Stimulated activated CD8-positive, alpha-beta memory T cell treated with anti-CD3 and anti-CD28 coated beads, Interleukin-12 subunit alpha, Interleukin-12 subunit beta, amount 100 ng/mL, for 4 hours (primary cell): ENCODE data around the gene GRIK2.

Experiments
- DNase-seq: peaks from one replicate; pipeline ENCODE4 v3.0.0-alpha.2; 2020; ENCODE audit warnings: low read depth

Gene GRIK2

DNA sequence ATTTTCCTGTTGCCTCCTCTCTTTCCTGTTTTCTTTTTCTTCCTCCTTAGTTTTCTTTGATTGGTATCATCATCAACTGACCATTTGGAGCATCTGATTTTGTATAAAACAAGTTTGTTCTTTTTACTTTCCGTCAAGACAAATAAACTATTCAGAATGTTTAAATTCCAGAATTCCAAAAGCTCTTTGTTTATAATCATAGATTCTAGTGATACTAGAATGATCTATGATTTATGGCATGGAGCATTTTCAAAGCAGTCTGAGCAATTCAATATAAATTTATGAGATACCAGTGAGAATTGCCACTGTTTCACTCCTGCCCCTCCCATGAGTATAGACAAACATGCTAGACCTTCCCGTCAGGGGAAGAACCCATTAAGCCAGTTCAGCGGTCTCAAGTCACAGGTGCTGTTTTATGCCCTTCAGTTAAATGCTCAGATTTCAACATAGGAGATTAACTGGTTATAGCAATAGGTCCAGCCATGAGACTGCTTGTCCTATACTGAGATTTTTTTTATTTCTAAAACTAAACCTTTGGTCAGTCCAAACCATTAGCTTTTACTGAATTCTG lies 60.7 kb downstream of the GRIK2 start:
- no peak for DNase-seq

DNA sequence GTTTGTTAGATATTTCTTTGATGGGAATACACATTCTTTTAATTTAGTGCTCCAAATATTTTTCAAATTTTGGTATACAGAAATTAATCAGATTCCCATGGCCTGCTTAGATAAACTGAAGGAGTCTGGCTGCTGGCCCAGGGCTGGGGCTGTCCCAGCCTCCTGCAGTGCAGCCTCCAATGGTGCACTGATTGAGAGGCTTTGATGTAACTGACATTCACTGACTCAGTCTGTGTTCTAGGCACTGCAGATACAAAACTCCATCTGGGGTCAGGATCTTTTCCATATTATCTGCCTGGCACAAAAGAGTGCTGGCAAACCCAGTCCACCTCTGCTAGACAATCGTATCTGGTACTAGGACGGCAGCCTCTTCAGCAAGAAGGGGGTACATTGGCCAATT lies 64.8 kb downstream of the GRIK2 start:
- no peak for DNase-seq

DNA sequence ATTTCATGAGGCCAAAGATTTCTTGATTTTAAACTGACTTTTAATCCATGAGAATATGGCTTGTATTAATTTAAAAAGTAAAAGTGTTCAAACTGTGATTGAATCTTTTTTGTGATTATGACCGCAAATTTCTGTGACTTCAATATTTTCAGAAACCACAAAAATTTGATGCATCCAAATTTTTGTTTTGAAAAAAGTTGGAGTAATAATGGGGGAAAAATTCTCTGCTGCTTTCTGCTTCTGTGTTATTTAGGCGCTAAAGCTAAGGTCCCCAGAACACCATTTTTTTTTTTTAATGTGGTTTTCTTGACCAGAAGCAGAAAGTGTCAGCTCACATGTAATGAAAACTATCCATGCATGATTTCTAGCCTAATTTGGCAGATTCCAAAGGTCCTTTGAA lies 65.3 kb downstream of the GRIK2 start:
- DNase-seq = no peak

DNA sequence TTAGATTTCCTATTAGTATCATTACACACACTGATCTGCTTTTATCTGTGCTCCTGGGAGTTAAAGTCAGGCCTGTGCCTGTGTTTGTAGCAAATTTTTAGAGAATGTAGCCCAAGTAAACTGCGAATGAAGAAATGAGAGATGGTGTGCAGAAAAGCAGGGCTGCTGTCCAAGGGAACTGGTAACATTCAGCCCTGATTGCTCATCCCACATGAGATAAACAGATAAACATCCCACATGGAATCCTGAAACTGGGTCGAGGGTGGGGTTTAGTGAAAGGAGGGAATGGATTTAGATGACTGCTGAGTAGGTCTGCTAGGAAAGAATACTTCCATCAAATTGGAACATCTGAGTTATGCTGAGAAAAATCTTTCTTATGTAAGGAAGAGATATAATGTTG lies 69.1 kb downstream of the GRIK2 start:
- no peak for DNase-seq

DNA sequence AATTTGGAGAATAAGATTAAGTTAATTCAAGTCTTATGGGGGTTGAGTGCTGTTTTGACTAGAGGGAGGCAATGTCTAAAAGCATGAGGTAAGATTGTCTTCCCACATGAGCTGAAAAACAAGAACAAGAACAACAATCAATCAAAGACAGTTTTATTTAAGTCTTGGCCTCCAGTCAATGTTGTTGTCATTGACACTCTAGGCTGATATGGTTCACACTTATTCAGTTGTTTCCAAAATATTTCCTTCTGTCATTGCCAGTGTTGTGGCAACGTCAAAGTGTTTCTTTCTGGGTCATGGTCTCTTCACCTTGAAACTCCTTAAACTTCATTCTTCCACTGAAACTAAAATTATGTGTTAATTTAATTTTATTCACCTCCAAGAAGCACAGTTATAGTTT lies 72.4 kb downstream of the GRIK2 start:
- no peak for DNase-seq

DNA sequence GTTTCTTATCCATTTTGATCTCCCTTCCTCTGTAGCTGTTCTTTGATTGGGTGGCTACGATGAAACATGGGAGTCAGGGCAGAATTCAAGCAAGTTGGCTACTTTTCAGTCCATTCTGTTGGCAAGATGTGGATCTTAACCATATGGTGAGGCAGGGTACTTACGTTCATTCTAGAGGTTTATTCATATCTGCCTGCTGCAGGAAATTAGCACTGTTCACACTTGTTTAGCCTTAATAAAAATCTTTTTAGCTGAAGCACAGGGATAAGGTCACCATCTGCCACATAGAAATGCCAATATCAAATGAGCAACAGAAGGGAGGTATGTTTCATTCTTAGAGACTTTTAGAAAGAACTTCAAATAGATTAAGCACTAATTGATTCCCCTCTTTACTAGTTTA lies 83.9 kb downstream of the GRIK2 start:
- DNase-seq = no peak

DNA sequence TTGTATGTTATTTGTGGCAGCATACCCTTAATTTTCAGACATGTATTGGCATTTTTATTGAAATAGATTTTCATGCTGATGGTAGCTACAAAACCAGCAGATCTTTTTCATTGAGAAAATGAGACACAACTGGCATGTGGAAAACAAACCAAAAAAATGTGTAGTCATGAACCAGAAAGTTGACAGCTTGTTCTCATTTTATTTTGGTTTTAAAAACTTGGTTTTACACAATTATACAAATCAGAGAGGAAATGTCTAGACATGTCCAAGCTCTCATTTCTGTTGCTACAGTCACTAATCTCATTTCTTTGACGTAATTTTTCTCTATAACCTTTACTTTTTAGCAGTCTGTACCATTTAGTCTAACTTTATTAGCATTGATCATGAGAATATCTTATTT lies 85.4 kb downstream of the GRIK2 start:
- no peak for DNase-seq

DNA sequence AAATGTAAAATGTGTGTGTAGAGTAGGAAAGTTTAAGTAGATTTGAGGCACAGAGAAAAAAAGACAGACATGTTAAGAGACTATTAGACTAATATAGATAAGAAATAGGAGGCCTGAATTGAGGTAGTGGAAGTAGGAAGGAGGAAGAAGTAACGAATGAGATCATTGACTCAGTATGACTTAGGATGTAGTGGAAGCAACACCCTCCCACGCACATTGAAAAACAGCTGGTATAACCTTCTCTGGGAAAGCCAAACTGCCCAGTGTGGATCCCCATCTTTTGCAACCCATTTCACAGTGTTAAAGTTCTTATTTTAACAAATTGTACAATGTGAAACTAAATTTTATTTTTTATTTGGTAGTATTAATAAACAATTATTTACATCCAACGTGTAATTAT lies 89.1 kb downstream of the GRIK2 start:
- DNase-seq = no peak

DNA sequence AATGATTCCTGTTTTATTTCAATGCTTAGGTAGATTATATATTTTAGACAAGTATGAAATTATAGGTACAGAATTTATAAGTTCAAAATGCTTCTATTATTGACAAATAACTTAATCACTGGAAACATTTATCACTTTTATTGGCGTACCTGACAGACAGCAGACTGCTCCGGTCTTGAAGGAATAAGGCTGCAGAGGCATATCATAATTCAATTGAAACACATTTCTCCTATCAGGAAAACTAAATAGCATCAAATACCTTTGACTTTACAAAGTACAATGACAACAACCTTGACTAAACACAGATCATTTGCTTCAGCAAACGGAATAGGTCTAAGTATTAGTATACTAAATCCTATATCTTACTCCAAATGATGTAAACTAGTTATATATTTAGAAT lies 91.3 kb downstream of the GRIK2 start:
- DNase-seq = no peak

DNA sequence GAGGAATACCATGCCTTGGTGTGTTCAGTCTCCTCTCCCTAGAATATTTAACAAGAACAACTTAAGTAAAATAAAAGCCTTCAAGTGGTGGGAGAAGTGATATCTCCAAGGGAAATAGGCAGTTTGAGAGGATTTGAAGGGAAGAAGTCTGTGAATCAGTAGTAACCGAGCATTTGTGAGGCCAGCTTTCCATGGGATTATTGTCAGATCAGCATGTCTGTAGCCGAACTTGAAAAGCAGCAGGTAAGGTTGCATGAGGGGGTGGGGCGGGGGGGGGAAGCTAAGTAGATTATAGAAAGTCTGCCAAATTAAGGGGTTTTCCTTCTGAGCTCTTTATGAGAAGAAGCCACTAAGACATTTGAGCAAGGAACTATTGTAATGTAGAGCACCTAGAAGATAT lies 92.6 kb downstream of the GRIK2 start:
- no peak for DNase-seq

DNA sequence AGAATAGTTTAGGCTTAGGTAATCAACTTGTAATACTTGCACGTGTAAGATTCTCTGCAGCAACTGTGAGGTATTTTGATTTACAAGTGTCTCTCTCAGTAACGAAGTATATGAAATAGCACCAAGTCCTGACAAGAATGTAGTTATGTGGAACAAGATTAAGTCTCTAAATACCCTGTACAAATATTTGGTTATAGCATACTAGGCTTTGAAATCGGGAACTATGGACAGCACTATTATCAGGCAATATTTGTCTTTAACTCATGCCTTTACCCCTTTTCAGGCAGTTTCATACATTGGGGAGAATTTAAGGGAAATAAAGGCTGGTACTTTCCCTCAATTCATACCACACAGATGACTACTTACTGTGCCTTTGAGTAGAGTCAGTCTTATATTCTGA lies 93.2 kb downstream of the GRIK2 start:
- DNase-seq = no peak

DNA sequence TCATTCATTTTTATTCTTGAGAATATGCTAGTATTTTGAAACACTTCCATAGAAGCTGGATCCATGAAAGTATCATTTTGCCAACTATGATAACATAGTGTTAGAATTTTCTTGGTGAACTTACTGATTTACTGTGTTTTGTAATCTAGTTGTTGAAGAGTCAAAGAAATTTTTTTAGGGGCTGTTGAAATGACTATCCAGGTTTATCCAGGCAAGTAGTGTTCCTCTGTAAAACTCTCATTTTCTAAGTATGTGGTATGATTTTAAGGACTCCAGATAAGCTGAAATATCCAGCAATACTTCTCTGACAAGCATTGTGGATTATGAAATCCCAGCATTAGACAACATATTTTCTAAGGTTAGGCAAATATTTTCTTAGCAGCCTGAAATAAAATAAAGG lies 95.9 kb downstream of the GRIK2 start:
- no peak for DNase-seq

DNA sequence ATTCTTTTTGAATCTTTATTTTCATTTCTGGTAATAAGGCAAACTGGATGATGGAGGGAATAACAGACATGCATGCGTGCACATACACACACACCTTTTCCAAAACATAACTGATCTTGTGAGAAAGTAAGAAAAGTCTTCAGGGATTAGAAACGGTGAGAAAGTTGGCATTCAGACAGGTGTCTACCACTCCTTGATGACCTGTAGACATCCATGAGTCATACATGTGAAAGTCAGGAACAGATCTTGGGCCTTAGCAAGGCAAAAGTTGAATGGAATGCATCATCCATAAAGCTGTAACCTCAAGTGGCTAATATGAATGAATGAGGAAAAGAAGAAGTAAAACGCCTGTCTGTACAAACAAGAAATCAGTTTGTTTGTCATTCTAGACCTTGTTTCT lies 97.3 kb downstream of the GRIK2 start:
- no peak for DNase-seq

DNA sequence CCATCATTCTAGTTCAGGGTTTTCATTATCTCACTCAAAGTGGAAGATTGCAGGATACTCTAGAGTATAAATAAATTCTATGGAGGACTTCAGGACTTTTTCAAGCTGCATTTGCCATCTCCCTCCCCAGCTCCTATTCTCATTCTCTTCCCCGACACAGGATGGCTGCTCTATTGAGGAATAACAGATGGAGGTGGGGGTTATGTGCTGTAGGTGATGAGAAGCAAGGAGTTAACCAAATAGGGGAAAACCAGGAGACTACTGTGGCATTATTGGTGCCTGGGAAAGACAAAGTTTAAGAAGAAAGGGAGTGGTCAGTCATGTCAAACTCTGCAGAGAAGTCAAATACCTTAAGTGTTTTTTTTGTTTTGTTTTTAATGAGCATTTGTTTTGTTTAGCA lies 109.3 kb downstream of the GRIK2 start:
- no peak for DNase-seq

DNA sequence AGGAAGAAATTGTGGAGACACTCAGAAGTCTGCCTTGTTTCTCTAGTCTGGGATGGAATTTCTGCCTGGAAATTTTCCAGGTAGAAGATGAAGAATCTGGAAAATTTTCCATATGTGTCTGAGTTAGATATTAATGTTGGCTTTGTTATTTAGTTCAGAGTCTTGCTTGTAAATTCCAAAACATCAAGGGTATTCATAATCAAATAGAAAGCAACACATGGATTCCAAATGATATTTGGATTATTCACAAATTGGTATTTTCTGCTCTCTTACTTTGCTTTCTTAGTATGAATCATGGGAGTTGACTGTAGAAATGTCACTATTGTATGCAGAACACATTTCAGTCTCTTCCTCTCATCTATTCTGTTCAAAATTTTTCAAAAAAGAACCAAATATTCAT lies 116.0 kb downstream of the GRIK2 start:
- no peak for DNase-seq

DNA sequence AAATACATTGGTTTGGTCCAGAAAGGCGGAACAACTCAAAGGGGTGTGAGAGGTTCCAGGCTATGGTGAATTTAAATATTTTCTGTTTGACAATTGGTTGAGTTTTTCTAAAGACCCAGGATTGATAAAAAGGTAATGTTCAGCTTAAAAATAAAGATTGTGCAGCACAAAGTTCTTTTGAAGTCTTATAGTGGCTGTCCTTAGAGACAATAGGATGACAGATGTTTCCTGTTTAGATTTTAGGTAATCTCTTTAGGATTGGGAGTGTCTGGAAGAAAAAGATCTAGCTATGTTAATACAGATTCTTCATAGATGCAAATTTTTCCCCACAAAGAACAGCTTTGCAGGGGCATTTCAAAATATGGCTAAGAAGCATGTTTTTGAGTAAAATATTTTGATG lies 119.7 kb downstream of the GRIK2 start:
- no peak for DNase-seq

DNA sequence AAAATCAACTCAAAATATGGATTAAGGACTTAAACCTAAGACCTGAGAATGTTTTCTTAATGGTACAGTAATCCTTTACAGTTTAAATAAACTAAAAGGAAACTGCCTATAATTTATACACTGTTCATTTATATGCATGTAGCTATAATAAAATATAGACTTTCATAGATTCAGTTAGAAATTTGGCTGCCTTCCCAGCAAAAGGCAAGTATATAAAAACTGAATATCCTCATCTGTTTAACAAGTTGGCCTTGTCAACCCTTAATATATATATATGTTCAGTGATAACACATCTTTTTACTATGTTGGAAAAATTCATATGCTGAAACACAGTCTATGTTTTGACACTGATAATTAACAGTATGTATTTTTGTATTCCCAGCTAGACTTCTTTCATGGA lies 123.1 kb downstream of the GRIK2 start:
- no peak for DNase-seq

DNA sequence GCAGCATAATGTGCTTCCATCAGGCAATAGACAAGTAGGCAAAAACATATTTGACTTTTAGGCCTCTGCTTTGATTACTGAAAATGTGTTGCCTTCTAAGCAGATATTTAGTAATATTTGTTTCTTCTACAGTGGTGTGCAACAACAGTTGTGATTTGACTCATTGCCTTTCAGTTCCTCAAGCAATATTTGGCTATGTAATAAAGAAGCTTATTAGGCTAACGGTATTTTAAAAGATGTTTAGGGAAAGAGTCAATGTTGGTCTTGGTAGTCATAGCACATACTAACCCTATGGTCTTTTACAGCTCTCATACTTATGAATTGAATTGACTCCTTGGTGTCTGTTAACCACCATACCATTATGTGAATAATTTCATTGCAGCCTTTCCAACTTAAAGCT lies 124.1 kb downstream of the GRIK2 start:
- no peak for DNase-seq

DNA sequence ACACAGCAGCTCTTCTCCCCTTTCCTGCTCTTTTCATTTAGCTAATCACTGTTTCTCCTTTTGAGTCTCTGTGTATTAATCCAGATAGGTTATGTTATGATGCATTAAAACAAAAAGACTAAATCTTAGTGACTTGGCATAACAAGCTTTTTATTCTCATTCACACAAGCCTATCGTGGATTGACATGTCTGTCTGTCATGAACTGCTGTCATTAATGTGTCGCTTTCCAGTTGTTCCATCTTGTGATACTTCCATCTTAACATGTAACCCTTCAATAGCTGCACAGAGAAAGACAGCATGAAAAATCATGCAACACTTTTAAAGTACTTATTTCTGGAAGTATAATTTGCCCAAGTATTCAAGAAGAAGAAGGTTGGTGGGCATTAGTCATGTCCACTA lies 128.7 kb downstream of the GRIK2 start:
- DNase-seq = no peak

DNA sequence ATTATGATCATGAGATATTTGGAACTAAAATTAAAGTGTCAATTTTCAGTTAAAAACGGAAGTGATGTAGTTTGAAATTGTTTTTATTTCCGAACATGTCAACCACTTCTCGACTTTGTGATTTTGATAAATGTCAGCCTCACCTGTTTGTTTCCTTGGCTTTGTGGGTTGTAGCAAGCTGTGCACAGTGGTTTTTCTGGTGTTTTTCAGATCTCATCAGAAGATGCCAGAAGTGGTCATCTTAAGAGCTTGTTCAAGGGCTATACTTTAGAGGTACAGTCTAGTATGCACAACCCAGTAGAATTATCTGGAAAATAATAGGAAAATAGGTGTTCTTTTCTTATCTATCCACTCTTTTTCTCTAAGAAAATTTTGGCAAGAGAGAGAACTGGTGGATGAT lies 134.0 kb downstream of the GRIK2 start:
- DNase-seq = no peak

DNA sequence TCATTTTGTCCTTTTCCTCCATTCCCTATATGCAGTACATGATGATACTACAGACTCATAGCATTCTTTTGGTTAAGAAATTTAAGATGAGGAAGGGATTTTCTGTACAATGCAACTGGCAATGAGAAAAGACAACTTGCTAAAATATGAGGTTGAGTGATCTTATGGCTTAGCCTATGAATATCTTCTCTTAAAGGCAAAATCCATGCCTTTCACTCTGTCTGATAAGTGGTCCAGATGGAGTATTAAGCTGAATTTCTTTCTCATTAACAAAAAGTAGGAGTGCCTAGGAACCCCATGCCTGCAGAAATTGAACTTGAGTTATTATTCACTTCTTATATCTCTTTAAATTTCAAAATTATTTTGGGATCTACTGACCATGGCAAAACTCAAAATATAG lies 135.3 kb downstream of the GRIK2 start:
- no peak for DNase-seq

DNA sequence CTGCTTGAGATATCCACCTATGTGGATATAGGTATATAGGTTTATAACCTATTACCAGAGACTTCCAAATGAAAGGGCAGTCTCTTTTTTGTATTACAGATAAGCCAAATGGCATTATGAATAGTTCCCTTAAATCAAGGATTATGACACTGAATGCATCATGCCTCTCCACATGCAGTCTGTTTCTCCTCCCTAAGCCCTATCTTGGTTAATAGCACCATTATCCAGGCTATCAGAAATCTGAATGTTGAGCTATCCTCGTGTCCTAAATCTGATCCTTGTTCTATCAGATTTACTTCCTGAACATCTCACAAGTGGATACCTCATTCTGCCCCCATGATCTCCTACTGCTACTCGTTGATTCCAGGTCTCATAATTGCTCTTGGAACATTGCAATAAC lies 138.0 kb downstream of the GRIK2 start:
- DNase-seq = no peak

DNA sequence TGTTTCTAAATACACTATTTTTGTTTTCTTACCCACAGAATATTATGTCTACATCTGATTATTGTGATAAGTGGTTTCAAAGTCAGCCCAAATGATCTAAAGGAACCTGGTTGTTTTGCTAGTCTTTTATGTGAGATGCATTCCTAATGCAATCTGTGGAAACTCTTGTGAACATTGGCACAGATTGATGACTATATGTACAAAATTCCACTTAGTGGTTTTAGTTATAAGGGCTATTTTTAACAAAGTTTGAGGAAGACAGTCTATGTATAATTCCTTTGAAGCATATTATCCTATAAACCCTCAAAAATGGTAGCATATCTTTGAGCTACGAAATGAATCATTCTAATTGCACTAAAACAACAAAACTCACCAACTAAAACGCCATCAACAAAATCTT lies 140.9 kb downstream of the GRIK2 start:
- DNase-seq = no peak

DNA sequence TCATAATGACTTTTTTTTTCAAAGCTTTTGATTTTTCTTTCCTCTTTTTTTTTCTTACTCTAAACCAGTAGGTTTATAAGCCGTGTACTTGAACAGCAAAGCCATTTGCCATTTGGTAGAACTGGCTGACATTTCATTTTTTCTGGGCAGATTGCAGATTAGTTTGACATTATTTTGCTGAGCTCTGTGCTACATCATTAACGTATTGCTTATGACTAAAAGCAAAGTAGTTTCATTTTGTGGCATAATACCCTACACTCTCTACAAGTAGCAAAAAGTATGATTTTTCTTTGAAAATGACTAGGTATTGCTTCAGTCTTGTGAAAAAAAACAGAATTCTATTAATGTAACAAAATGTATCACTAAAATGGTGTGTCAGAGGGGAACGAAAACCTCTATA lies 141.3 kb downstream of the GRIK2 start:
- DNase-seq = no peak

DNA sequence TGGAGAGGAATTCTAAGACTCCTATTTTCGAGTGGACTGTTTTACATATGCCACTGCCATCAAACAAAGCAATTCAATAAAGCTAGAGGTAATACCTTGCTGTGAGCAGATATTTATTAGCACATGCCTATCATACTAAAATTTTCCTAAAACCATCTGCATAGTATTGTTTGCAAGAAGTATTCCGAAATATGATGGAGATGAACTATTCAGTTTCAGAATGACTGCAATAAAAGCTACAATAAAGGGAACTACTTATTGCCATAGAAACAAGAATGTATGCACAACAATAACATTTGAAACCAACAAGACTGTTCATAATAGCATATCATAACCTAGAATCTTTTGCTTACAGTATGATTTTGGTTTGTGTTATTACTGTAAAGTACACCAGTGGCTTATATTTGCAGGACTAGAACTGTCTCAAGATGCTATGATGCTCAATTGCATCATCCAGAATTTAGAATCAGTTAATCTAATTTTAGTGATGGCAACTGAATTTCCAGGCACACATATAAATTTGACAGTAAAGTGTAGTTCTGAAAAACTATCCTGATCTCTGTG lies 144.3 kb downstream of the GRIK2 start:
- no peak for DNase-seq
